IPS DF 4.7 (cell line): ENCODE data around the gene FCHSD2.
"Not testable (repeated sequence)": the region's sequence is repeated elsewhere in the genome, so short reads cannot be mapped to it uniquely, and the experiment has no call there.

Experiments used
- DNase-seq: peaks from one replicate; pipeline ENCODE4 v3.0.0-alpha.2; 2013; ENCODE audit warnings: low spot score; ENCODE audit errors: extremely low read depth

Gene FCHSD2

DNA sequence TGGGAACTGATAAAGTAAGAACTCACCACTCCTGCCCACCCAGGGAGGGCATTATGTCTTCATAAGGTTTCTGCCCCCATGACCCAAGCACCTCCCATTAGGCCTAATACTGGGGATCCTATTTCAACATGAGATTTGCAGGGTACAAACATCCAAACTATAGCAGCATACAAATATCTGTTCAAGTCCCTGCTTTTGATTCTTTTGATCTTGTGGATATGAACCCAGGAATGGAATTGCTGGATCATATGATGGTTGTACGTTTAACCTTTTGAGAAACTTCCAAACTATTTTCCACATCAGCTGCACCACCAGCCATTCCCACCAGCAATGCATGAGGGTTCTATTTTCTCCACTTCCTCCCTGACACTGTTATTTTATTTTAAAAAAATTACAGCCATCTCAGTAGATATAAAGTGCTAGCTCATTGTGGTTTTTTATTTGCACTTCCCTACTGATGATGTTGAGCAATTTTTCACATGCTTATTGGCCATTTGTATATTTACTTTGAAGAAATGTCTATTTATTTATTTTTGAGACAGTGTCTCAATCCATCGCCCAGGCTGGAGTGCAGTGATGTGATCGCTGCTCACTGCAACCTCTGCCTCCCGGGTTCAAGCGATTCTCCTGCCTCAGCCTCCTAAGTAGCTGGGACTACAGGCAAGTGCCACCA is 335.0 kb downstream of the FCHSD2 start:
- DNase-seq, result no peak

DNA sequence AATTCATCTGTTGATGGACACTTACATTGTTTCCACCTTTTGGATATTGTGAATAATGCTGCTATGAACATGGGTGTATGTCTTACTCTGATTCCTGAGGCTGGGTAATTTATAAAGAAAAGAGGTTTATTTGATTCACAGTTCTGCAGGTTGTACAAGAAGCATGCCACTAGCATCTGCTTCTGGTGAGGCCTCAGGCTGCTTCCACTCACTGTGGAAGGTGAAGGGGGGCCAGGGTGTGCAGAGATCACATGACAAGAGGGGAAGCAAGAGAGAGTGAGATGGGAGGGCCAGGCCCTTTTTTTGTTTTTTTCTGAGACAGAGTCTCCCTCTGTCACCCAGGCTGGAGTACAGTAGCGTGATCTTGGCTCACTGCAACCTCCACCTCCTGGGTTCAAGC is 335.7 kb downstream of the FCHSD2 start:
- DNase-seq, result not testable (repeated sequence)

DNA sequence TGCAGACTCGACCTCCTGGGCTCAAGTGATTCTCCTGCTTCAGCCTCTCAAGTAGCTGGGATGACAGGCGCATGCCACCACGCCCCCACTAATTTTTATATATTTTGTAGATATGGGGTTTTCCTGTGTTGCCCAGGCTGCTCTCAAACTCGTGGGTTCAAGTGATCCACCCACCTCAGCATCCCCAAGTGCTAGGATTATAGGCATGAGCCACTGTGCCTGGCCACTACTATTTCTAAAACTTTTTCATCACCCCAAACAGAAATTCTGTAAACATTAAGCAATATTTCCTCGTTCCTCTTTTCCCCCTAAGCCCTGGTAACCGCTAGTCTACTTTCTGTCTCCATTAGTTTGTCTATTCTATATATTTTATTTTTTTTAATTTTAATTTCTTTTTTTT is 336.9 kb downstream of the FCHSD2 start:
- DNase-seq, result no peak

DNA sequence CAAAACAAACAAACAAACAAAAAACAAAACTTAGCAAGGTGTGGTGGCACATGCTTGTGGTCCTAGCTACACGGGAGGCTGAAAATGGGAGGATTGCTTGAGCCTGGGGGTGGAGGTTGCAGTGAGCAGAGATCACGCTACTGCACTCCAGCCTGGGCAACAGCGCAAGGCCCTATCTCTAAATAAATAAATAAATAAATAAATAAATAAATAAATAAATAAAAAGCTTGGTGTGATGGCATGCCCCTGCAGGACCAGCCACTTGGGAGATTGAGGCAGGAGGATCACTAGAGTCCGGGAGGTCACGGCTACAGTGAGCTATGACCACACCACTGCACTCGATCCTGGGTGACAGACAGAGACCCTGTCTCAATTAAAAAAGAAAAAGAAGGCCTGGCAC is 339.3 kb downstream of the FCHSD2 start:
- no peak for DNase-seq

DNA sequence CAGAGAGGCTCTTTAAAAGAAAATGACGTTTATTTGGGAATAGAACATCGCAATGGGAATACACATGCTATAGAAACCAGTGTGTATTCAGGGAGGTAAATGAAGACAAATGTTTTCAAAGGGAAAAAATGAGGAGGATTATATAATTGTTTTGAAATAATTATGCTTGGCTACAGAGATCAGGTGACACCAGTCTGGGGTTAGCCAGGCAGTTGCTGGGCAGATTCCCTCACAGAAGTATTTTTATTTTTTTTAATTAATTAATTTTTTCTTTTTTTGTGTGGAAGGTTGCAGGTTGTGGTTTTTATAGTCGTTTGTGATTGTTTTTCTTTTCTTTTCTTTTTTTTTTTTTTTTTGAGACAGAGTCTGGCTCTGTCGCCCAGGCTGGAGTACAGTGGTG is 342.7 kb downstream of the FCHSD2 start:
- no peak for DNase-seq

DNA sequence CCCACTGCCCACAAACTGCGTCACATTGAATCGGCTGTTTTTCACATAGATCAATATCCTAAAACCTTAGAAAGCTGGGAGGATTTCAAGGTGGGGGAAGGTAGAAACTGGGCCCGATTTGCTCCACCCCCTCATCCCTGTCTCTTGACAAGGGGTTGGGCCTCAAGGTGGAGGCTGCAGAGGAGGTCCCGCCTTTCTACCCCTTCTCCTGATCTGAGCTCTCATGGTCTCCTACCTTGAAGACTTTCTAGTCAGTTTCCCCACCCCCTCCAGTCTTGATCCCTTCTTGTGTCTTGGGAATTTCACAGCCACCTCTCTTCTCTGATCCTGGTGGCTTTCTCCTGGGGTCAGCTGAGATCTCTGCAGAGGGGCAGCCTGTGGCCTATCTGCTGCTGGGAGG is 343.8 kb downstream of the FCHSD2 start:
- DNase-seq, result no peak

DNA sequence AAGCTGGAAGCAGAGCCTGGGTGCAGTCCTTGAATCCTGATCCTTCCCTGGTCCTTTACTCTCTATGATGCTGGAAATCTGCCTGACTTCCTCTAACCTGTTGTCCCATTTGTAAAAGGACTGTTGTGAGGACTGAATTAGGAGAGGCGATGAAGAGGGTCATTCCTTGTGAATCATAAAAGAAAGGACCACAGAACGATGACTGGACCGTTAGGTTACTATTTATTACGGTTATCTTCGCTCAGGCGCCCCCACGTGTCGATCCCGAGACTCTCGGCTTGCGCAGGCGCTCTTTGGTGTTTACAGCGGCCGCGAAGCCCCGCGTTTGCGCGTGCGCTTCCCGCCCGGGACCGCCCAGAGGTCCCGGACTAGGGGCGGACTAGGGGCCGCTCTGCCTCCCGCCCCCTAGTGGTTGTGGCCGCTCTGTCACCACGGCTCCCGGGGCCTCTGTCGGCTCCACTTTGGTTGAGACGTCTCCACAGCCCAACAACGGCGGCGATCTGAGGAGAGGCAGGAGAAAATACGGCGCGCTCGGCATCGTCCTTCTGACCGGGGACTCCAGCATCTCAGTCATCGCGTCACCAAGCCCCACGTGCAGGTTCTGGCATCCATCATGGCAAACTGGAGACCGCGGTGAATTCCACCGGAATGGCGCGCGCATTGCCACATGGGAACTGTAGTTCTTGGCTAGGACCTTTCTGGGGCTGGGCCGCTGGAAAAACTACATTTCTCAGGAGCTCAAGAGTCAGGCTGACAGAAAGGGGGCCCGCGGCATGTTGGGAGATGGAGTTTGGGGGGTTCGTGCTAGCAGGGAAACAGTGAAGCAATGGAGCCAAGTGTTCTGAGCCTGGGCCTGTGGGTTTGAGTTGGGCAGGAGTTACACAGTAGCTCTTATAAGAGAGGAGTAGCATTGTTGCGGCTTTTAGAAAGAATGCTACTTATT is 348.4 kb downstream of the FCHSD2 start, which contains the start of gene STARD10:
Gene STARD10 (minus strand): TSS at position 623 of the 943 bp plus-strand sequence. CDS start 12,866 bp downstream, outside the sequence.
- peak; percentile 91 for DNase-seq

DNA sequence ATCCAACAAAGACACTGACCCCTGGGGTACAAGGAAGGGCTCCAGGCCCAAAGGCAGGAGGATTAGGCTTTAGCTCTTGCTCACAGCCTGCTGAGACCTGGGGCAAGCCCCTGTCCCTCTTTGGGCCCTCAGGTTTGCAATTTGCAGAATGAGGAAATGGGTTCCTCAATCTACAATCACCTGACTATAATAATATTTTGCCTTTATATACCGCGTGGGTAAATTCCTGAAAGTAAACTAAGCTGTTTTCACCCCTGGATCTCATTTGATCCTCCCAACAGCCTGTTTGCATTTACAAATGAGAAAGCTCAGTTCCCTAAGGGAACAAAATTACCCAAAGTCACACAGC is 349.1 kb downstream of the FCHSD2 start:
- DNase-seq, result no peak

DNA sequence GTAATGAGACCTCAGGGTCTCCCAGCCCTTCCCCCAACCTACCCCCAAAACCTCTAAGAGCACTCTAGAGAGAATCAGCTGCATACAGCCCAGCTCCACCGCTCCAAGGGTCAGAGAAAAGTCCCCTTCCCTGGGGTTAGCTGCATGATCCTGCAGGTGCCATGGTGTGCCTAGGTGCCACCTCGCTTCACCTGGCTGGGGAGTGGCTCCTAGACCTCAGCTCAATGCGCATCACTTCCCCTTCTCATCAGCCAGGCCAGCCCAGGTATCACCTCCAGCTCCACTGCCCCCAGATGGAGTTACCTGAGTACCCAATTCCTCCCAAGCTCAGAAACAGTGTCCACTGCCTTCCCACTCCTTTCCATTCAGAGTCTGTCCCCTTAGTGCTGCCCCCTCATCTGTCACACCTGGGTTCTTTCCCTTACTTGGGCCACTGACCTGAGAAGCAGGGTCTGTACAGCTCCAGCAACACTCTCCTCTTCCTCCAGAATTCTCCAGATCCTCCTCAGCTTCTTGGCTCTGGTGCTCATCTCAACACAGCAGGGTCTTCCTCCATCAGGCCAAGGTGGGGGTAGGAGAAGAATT is 349.6 kb downstream of the FCHSD2 start:
- no peak for DNase-seq

DNA sequence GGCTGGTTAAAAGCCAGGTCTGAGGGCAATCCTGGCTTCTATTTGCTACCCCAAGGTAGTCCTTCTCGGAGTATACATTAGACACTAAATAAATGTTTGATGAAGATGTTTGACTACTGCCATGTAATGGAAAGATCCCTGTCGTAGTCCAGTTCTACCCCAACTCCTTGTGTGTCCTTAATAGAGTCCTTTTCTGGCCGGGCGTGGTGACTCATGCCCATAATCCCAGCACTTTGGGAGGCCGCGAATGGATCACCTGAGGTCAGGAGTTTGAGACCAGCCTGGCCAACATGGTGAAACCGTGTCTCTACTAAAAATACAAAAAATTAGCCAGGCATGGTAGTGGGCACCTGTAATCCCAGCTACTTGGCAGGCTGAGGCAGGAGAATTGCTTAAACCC is 350.9 kb downstream of the FCHSD2 start:
- not testable (repeated sequence) for DNase-seq

DNA sequence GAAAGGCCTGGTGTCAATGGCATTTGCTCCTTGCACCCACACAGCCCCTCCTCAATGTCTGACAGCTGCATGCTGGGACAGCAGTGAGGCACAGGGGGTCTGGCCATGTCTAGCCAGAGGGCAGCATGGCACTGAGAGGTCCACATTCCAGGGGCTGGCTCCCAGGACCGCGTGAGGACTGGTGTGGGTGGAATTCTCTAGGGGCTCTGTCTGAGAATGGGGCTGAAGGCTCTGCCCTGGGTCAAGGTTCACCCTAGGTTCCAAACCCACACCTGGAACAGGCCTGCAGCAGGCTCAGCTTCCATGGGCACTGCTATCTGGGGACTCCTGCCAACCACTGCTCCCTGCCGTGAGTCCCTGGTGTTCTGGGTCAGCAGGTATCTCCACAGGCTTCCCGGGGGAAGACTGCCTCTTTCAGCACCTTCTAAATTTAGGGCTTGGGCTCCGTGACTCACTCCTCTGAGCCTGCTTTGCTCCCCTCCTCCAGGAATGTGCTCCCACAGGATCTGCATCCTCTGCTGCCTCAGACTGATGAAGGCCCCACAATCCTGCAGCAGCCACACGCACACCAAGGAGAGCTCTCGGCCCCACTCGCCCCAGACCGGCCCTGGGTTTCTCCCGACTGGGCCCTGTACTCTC is 352.5 kb downstream of the FCHSD2 start:
- DNase-seq, result no peak

DNA sequence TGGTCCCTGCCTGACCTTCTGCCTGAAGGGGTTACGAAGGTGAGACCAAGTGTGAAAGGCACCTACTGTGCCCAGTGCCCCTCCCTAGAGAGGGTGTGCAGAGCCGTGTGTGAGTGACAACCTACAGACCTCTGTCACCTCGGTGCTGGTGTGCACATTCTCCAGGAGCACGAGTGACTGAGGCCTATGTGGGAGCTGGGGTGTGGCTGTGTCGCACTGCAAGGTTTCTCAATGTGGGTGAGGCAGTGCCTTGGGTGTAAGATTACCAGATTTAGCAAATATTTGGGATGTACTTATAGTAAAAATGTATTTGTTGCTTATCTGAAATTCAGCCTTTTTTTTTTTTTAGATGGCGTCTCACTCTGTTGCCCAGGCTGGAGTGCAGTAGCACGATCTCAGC is 353.9 kb downstream of the FCHSD2 start:
- no peak for DNase-seq

DNA sequence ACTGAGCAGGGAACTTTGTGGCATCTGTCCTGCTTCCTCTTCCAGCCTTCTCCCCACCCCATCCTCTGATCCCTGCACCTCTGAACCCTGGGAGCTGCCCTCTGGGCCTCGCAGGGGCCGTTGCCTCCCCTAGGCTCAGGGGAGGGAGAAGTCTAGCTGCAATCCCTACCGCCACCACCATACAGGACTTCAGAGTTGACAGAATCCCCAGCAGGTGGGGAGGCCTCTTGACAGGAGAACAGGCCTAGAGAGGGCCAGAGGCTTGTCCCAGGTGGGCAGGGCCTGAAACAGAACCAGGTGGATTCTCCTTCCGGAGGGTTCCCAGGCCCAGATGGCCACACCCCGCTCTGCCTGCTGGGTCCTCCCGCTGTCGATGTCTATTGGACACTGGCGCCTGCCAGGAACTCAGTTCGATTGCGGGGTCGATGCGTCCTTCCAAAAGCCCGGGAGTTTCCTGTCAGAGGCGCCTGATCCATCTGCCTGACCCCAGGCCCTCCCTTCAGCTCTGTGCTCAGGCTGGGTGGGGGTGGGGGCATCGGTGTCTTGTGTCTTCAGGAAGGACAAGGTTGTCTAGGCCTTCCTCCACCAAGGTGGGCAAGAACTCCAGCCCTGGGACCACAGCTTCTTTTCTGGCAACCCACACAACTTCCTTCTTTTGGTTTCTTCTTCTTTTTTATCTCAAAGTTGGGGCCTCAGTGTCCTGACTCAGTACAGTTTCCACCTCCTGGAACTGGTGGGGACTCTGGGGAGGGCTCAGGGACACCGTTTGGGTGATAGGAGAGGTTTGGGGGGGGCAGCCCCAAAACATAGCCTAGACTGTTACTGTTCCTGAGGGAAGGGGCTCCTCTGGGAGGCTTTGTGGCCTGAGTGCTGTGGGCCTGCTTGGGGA is 354.7 kb downstream of the FCHSD2 start:
- peak; percentile 80 for DNase-seq
